T47D (cell line): ENCODE measurements around the gene PLEKHB2.
A peak's percentile ranks its signal among the peaks of the same experiment; 100 is the strongest.
"Not testable (repeated sequence)": the region's sequence is repeated elsewhere in the genome, so short reads cannot be mapped to it uniquely, and the experiment has no call there.

Source experiments
- DNase-seq, 2 experiments: peaks; one replicate each; pipeline versions ENCODE4 v3.0.0 to v3.0.0-alpha.2; 2011 to 2012; ENCODE audit warnings: low read depth in 1 of 2, low spot score in 1 of 2
- JUND ChIP-seq: IDR thresholded peaks from 2 replicates; pipeline ENCODE4 v1.6.1; 2012; ENCODE audit warnings: low read depth
- in situ Hi-C: cut with HindIII; loops from 2 replicates; pipeline ENCODE4 v1.10.0; 2016; ENCODE audit warnings: low sequenced_read_pairs, low pct_unique_long_range_greater_than_20kb

PLEKHB2 gene

GRCh38 chr2:131105156-131105949 lies at the start of gene PLEKHB2:
Gene PLEKHB2, plus strand, starts transcription at chr2:131105336. Its CDS starts 15,606 bp downstream, at chr2:131120942.
- no peak for TF ChIP-seq JUND
- peak; percentile 71 to 86 for DNase-seq
- in situ Hi-C loops = no loop called here

GRCh38 chr2:131056204-131056931 lies 48.8 kb upstream of the PLEKHB2 start:
- no peak for TF ChIP-seq JUND
- in situ Hi-C loops = no loop called here
- DNase-seq = no peak

- in situ Hi-C loops = no loop called here
- TF ChIP-seq JUND = no peak
- no peak for DNase-seq
Measured at GRCh38 chr2:131056932-131057287, 48.2 kb upstream of the PLEKHB2 start.

GRCh38 chr2:131058214-131058843 lies 46.8 kb upstream of the PLEKHB2 start:
- no peak for DNase-seq
- no peak for TF ChIP-seq JUND
- in situ Hi-C loops = no loop called here

GRCh38 chr2:131058920-131059319 lies 46.2 kb upstream of the PLEKHB2 start:
- in situ Hi-C loops = no loop called here
- no peak for TF ChIP-seq JUND
- no peak for DNase-seq

- DNase-seq = no peak
- TF ChIP-seq JUND = no peak
- in situ Hi-C loops = no loop called here
Measured at GRCh38 chr2:131063501-131064283, 41.4 kb upstream of the PLEKHB2 start.

GRCh38 chr2:131064589-131065512 lies 40.3 kb upstream of the PLEKHB2 start:
- TF ChIP-seq JUND = no peak
- DNase-seq = no peak
- in situ Hi-C loops = no loop called here

- no peak for TF ChIP-seq JUND
- DNase-seq = peak in 1 of 2 experiments; percentile 4
- in situ Hi-C loops = no loop called here
Measured at GRCh38 chr2:131067465-131068125, 37.5 kb upstream of the PLEKHB2 start.

- in situ Hi-C loops = not testable (repeated sequence)
Measured at GRCh38 chr2:131068172-131068571, 37.0 kb upstream of the PLEKHB2 start.

GRCh38 chr2:131075578-131075977 lies 29.6 kb upstream of the PLEKHB2 start:
- not testable (repeated sequence) for DNase-seq

More at GRCh38 chr2:131068172-131068571, 37.0 kb upstream of the PLEKHB2 start:
- not testable (repeated sequence) for DNase-seq

GRCh38 chr2:131076707-131077106 lies 28.4 kb upstream of the PLEKHB2 start:
- no peak for DNase-seq
- in situ Hi-C loops = no loop called here
- no peak for TF ChIP-seq JUND

More at GRCh38 chr2:131075578-131075977, 29.6 kb upstream of the PLEKHB2 start:
- in situ Hi-C loops = not testable (repeated sequence)
